GM21423 (cell line): Measurements from ENCODE around the gene SPP1.
"Not testable (repeated sequence)": the region's sequence is repeated elsewhere in the genome, so short reads cannot be mapped to it uniquely, and the experiment has no call there.

Source experiments
- ATAC-seq: cut with Tn5 transposase; IDR thresholded peaks from one replicate; pipeline ENCODE4 v1.9.1; 2021; ENCODE audit warnings: mild to moderate bottlenecking, moderate library complexity; ENCODE audit not compliant: unreplicated experiment

SPP1 gene

GRCh38 chr4:87975466-87975865 lies at the start of gene SPP1:
TSS of gene SPP1 (plus strand) at chr4:87975714. CDS start at chr4:87976896, 1,182 bp downstream.
- peak; percentile 90 for ATAC-seq

- no peak for ATAC-seq
Measured at GRCh38 chr4:87926554-87927098, 48.9 kb upstream of the SPP1 start.

DNA sequence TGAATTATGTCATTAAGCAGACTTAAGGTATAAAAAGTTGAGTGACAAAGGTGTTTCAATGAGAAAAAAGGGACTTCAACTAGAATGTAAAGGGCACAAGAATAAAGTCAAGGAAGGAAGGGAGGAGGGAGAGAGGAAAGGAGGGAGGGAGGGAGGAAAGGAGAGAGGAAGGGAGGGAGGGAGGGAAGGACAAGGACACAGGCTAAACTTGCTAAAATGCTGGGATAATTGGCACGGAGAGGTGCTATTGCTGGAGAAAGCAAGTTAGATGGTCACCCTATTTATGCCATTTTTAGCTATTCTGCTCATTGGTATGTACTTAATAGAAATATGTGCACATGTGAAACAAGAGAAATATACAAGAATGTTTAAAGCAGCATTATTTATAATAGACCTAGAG lies 44.9 kb upstream of the SPP1 start:
- no peak for ATAC-seq

- no peak for ATAC-seq
Measured at GRCh38 chr4:87931932-87932331, 43.6 kb upstream of the SPP1 start.

DNA sequence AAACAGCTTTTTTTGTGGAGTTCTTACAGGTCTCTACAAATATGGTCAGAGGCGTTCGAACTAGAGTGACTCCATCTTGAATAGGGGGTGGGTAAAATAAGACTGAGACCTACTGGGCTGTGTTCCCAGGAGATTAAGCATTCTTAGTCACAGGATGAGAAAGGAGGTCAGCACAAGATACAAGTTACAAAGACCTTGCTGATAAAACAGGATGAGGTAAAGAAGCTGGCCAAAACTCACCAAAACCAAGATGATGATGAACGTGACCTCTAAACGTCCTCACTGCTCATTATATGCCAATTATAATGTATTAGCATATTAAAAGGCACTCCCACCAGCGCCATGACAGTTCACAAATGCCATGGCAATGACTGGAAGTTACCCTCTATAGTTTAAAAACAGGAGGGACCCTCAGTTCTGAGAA lies 42.8 kb upstream of the SPP1 start:
- no peak for ATAC-seq

DNA sequence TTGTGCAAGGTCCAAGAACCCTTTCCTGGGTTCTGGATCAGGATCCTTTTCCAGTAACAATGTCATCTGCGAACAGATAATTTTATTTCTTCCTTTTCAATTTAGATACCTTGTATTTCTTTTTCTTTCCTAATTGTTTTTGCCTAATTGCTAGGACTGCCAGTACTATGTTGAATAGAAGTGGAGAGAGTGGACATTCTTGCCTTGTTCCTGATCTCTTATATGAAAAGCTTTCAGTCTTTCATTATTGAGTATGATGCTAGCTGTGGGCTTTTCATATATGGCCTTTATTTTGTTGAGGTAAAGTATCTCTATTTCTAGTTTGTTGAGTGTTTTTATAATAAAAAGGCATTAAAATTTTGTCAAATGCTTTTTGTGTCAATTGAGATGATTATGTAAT lies 42.2 kb upstream of the SPP1 start:
- ATAC-seq, result no peak

DNA sequence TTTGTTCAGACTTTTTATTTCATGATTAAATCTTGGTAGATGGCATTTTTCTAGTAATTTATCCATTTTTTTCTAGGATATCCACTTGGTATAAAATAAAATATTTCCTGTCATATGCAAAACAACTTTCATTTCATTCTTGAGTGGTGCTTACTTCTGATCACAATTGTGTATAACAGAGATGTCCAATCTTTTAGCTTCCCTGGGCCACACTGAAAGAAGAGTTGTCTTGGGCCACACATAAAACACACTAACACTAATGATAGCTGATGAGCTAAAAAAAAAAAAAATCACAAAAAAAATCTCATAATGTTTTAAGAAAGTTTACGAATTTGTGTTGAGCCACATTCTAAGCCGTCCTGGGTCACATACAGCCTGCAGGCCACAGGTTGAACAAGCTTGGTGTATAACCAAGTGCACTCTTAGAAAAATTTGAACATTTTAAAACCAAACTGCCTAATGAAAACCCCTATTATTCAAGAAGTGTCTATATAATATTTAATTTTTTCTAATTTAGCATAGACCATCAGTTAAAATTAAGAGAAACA lies 41.3 kb upstream of the SPP1 start:
- no peak for ATAC-seq

DNA sequence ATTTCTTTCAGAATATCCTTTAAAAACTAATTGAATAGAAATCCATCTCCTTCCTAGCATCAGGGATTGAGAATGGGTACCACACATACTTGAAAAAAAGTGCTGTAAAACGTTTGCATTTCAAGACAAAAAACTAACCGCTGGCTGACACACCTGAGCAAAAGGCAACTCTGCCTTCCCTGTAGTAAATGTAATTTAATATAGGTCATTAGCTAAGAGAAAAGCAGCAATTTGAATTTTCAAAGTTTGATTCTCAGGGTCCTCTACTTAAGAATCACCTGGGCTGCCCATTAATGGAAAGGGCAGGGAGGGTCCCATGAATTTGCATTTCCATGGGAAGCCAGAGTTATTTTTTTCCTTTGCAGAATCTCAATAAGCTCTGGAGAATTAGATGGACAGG lies 40.5 kb upstream of the SPP1 start:
- ATAC-seq, result no peak

- not testable (repeated sequence) for ATAC-seq
Measured at GRCh38 chr4:87935954-87936353, 39.6 kb upstream of the SPP1 start.

DNA sequence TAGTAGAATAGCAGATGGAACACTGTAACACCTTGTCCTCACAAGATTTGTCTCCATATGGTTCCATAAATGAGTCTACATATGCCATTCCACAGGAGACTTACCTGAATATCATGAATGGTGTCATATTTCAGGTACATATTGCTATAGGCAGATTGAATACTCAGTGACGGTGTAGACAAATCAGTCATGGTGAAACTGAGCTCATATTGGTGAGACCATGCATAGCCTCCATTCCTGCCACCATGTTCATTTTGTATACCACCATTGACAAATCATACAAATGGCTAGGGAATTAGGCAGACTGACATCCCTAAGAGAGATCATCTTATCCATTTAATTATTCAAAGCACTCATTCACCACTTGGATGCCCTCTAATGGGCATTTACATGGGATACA lies 38.0 kb upstream of the SPP1 start:
- ATAC-seq, result no peak

DNA sequence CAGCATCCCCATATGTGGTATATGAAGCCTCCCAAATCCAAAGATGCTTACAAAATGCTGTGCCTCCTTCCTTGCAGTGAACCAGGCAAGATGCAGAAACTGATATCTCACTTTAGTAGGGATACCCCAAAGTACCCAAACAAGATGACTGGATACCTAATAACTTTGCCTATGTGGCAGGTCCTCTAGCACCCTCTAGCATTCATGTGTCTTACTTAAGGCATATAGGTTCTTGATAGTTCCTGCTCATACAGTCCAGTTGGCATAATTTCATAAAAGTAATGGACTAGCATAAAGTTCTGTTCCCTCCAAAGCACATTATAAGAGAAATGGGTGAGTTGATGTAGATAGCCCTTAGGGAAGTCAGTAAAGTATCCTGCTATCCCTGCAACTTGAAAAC lies 36.8 kb upstream of the SPP1 start:
- no peak for ATAC-seq

- ATAC-seq, result no peak
Measured at GRCh38 chr4:87939978-87940690, 35.4 kb upstream of the SPP1 start.

GRCh38 chr4:87940809-87941208 lies 34.7 kb upstream of the SPP1 start:
- not testable (repeated sequence) for ATAC-seq

- no peak for ATAC-seq
Measured at GRCh38 chr4:87941537-87942392, 33.7 kb upstream of the SPP1 start.

DNA sequence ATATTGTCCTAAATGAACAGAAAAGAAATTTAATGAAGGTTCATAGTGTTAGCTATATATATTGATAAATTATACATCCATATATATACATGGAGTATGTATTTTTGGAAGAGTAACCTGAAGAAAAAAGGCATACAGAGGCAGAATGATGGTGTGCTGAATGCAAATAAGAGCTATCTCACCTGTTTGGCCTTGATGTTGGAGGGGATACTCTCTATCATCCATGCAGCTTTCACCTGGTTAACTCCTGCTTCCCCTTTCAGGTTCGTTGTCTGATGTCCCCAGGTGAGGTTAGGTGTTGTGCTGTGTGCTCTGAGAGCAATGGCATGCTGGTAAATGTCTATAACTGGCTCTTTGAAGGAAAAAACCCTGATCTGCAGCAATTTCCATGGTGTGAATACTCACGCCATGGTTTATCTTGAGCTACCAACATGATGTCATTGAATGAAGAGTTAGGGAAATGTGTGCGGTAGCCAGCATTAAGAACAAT lies 31.8 kb upstream of the SPP1 start:
- ATAC-seq, result no peak

DNA sequence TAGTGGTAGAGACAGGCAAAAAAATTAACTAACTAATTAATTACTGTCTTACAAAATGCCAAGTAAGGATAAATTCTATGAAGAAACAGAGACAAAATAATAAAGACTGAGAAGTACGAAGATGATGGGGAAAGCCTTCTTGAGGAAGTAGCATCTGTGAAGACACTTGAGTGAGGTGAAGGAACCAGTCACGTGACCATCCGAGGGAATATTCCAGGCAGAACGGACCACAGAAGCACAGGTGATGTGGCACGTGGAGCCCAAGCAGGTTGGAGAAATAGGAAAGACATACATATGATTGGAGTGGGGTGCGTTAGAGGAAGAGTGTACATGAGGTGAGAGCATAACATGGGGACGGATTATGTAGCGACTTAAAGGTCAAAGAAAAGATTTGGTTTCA lies 30.5 kb upstream of the SPP1 start:
- ATAC-seq, result no peak

GRCh38 chr4:87946766-87947165 lies 28.7 kb upstream of the SPP1 start:
- no peak for ATAC-seq

DNA sequence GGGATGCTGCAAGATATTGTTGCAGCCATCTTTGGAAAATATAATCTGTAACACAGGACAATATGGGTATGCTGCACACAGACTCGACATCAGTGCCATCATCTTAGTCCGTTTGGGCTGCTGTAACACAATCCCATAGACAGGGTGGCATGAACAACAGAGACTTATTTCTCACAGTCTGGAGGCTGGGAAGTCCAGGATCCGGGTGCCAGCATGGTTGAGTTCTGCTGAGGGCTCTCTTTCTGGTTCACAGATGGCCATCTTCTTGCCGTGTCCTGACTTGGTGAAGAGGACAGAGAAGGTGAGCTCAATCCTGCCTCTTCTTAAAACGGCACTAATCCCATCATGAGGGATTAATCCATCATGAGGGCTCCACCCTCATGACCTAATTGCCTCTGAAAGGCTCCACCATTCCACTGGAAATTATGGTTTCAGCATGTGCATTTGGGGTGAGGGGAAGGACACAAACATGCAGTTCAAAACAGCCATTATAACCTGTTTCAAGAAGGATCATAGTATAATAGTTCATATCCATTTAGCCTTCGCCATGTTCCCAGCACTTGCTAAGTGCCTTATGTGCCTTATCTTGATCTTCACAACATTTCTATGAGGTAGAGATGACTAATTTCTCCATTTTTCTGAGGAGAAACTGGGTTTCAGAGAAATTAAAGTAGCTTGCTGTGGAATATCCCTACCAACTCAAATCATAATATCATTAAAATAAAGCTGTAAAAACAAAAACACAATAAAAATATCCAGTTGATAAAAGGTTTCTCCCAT lies 27.9 kb upstream of the SPP1 start:
- no peak for ATAC-seq

DNA sequence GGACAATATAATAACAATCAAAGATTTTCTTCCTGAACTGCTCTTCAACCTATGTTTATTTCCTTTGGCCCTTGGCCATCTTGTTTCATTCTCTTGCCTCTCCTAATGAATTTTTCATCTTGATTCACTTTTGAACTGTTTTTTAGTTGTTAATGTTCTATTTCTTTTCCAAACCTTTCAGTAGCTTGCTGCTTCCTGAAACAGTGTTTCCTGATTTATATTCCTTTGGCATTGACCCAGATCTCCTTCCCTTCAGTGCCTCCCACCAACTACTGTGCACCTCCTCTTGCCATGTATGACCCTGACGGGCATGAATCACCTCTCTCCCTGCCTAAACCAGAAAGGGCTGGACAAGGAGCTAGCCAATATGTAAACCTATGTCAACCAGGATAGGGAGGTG lies 25.6 kb upstream of the SPP1 start:
- ATAC-seq, result no peak

- ATAC-seq, result no peak
Measured at GRCh38 chr4:87950493-87950892, 25.0 kb upstream of the SPP1 start.
